CD8-positive, alpha-beta memory T cell (primary cell): ENCODE measurements around the gene FNDC8. TPM values are rescaled to one million over a fixed set of nuclear protein-coding genes. Genes with fewer than 3 reads are reported as not detected.

Experiments used
- CTCF ChIA-PET: fragments of 350-600 bp; sonication (Branson Sonifier 250); formaldehyde crosslinking; loops from one replicate; lab custom pipeline; 2021; ENCODE audit warnings: antibody characterized with exemption; lab: Charles Lee
- POLR2A ChIA-PET: fragments of 350-600 bp; sonication (Branson Sonifier 250); formaldehyde crosslinking; loops from one replicate; lab custom pipeline; 2021; ENCODE audit warnings: antibody characterized with exemption; lab: Charles Lee
- DNase-seq, 5 donors: peaks; one replicate each; pipeline versions ENCODE4 v3.0.0 to v3.0.0-alpha.2; 2020 to 2022; ENCODE audit warnings: mixed read lengths in 1 of 5
- H3K27ac ChIP-seq: one replicate; pipeline ENCODE4 v1.7.0; 2013; ENCODE audit warnings: low read depth, mild to moderate bottlenecking, low read length, moderate library complexity
- H3K27me3 ChIP-seq: 2 replicates; pipeline ENCODE4 v1.7.0; 2013; ENCODE audit warnings: low read length, mild to moderate bottlenecking; ENCODE audit not compliant: insufficient read depth, poor library complexity, severe bottlenecking
- H3K36me3 ChIP-seq: 2 replicates; pipeline ENCODE4 v1.7.0; 2013; ENCODE audit warnings: mild to moderate bottlenecking, low read length, moderate library complexity; ENCODE audit not compliant: insufficient read depth
- H3K4me1 ChIP-seq: 2 replicates; pipeline ENCODE4 v1.7.0; 2013; ENCODE audit warnings: mild to moderate bottlenecking, low read length, moderate library complexity; ENCODE audit not compliant: insufficient read depth
- H3K4me3 ChIP-seq: 2 replicates; pipeline ENCODE4 v1.7.0; 2013; ENCODE audit warnings: mild to moderate bottlenecking, low read length
- H3K9me3 ChIP-seq: 2 replicates; pipeline ENCODE4 v1.7.0; 2013; ENCODE audit warnings: mild to moderate bottlenecking, low read length
- H3K27ac Mint-ChIP-seq, 8 donors: one replicate each; pipeline ENCODE4 v1.8.0; 2020 to 2021; ENCODE audit warnings: mixed read lengths in 8 of 8, mild to moderate bottlenecking in 6 of 8, inconsistent platforms in 3 of 8, moderate library complexity in 3 of 8
- H3K27me3 Mint-ChIP-seq, 2 donors: one replicate each; pipeline ENCODE4 v1.8.0; 2020 to 2021; ENCODE audit warnings: mixed read lengths in 2 of 2, mild to moderate bottlenecking in 1 of 2, moderate library complexity in 1 of 2
- H3K36me3 Mint-ChIP-seq, 3 donors: one replicate each; pipeline ENCODE4 v1.8.0; 2020 to 2021; ENCODE audit warnings: mixed read lengths in 3 of 3, inconsistent platforms in 1 of 3, mild to moderate bottlenecking in 1 of 3
- H3K4me1 Mint-ChIP-seq, 3 donors: one replicate each; pipeline ENCODE4 v1.8.0; 2020 to 2021; ENCODE audit warnings: mixed read lengths in 3 of 3, inconsistent platforms in 1 of 3, mild to moderate bottlenecking in 1 of 3
- H3K4me3 Mint-ChIP-seq, 7 donors: one replicate each; pipeline ENCODE4 v1.8.0; 2020 to 2021; ENCODE audit warnings: mixed read lengths in 7 of 7, mild to moderate bottlenecking in 6 of 7, moderate library complexity in 4 of 7, inconsistent platforms in 2 of 7
- H3K9me3 Mint-ChIP-seq, 5 donors: one replicate each; pipeline ENCODE4 v1.8.0; 2020 to 2022; ENCODE audit warnings: mixed read lengths in 5 of 5, mild to moderate bottlenecking in 3 of 5, moderate library complexity in 2 of 5, inconsistent platforms in 1 of 5
- polyA plus RNA-seq: library from polyadenylated mRNA; unstranded; fragments of 300-500 nt; fragmentation: Illumina TruSeq; gene quantifications from one replicate; pipeline ENCODE4 v1.2.3, GENCODE V29; 2021
- total RNA-seq, 2 experiments: library from RNA; stranded (reverse); gene quantifications; one replicate each; pipeline ENCODE4 v1.2.3, GENCODE V29; 2021

The FNDC8 gene
- total and polyA plus RNA-seq, 3 experiments from 2014 or later, result 0.15 to 0.16 TPM; not detected in 1

GRCh38 chr17:35080536-35080935 lies 40.9 kb upstream of the FNDC8 start:
- no peak overlapping the region for H3K4me3 ChIP-seq
- H3K4me1 ChIP-seq, result peaks cover 36% of the 10 kb centered on the region
- no peaks in the 10 kb centered on the region for H3K27me3 ChIP-seq
- ChIA-PET CTCF (no interaction called here), POLR2A (interaction anchor here (0.5 kb wide), 1 partner anchor 121 kb away, joined by 4 read pairs; no protein-coding TSS in a partner anchor)
- no peaks in the 10 kb centered on the region for H3K36me3 ChIP-seq
- DNase-seq, result no peak
- H3K9me3 Mint-ChIP-seq, result no peaks in the 10 kb centered on the region
- H3K4me1 Mint-ChIP-seq, result peaks cover 58 to 77% (median 72%) of the 10 kb centered on the region in 3 donors
- peak overlapping the region; percentile 0 to 73 (median 30) for H3K27ac Mint-ChIP-seq
- H3K36me3 Mint-ChIP-seq, result peaks cover 0 to 8% (median 0%) of the 10 kb centered on the region in 3 donors
- H3K9me3 ChIP-seq, result no peaks in the 10 kb centered on the region
- no peak overlapping the region for H3K27ac ChIP-seq
- no peaks in the 10 kb centered on the region for H3K27me3 Mint-ChIP-seq
- peak overlapping the region in 3 of 7 donors; percentile 14 to 39 (median 15) for H3K4me3 Mint-ChIP-seq

DNA sequence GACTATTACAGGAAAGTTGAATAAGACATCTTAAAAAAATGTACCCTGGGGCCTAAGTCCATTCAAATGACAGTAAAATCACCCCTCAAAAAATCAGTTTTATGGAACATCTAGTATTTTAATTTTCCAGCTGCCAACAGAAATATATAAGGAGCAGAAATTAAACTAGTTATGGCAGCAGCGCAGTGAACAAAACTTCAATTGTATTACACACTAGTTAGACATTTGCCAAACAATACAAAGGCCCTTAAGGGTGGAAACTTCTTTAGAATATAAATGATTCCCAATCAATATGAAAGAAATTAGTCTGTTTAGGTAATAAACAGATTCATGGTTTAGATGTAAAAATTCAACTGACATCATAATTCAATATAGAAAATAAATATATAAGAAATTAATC lies 39.8 kb upstream of the FNDC8 start:
- ChIA-PET CTCF (interaction anchor here (1.0 to 3.1 kb wide), 3 partner anchors 8 to 26 kb away, joined by 3 to 14 read pairs (median 3); partner anchors contain the start of gene RFFL), POLR2A (interaction anchor here (0.6 kb wide), 1 partner anchor 17 kb away, joined by 11 read pairs; no protein-coding TSS in a partner anchor)
- Histone ChIP-seq H3K27ac (no peak overlapping the region), H3K4me3 (no peak overlapping the region), H3K27me3 (no peaks in the 10 kb centered on the region), H3K4me1 (peaks cover 45% of the 10 kb centered on the region), H3K9me3 (no peaks in the 10 kb centered on the region), H3K36me3 (no peaks in the 10 kb centered on the region)
- Mint-ChIP-seq H3K27ac (peak overlapping the region in 5 of 8 donors; percentile 27 to 70 (median 58)), H3K4me1 (peaks cover 67 to 84% (median 78%) of the 10 kb centered on the region in 3 donors), H3K4me3 (no peak overlapping the region), H3K27me3 (no peaks in the 10 kb centered on the region), H3K9me3 (no peaks in the 10 kb centered on the region), H3K36me3 (peaks cover 0 to 7% (median 0%) of the 10 kb centered on the region in 3 donors)
- DNase-seq, result no peak

GRCh38 chr17:35082073-35082657 lies 39.2 kb upstream of the FNDC8 start:
- peaks cover 50% of the 10 kb centered on the region for H3K4me1 ChIP-seq
- Mint-ChIP-seq H3K27ac (peak overlapping the region; percentile 40 to 98 (median 92)), H3K9me3 (no peaks in the 10 kb centered on the region), H3K27me3 (no peaks in the 10 kb centered on the region), H3K36me3 (peaks cover 0 to 7% (median 0%) of the 10 kb centered on the region in 3 donors), H3K4me3 (peak overlapping the region in 6 of 7 donors; percentile 43 to 81 (median 56)), H3K4me1 (peaks cover 69 to 84% (median 79%) of the 10 kb centered on the region in 3 donors)
- no peak for DNase-seq
- CTCF ChIA-PET, result interaction anchor here (1.0 to 3.1 kb wide), 3 partner anchors 9 to 26 kb away, joined by 3 to 14 read pairs (median 3); partner anchors contain the start of gene RFFL
- POLR2A ChIA-PET, result interaction anchor here (0.6 kb wide), 1 partner anchor 18 kb away, joined by 11 read pairs; no protein-coding TSS in a partner anchor
- no peak overlapping the region for H3K27ac ChIP-seq
- H3K9me3 ChIP-seq, result no peaks in the 10 kb centered on the region
- H3K36me3 ChIP-seq, result no peaks in the 10 kb centered on the region
- H3K27me3 ChIP-seq, result no peaks in the 10 kb centered on the region
- no peak overlapping the region for H3K4me3 ChIP-seq

- Histone ChIP-seq H3K36me3 (no peaks in the 10 kb centered on the region), H3K27me3 (no peaks in the 10 kb centered on the region), H3K27ac (no peak overlapping the region), H3K9me3 (no peaks in the 10 kb centered on the region), H3K4me3 (no peak overlapping the region), H3K4me1 (peaks cover 54% of the 10 kb centered on the region)
- H3K4me1 Mint-ChIP-seq, result peaks cover 72 to 84% (median 79%) of the 10 kb centered on the region in 3 donors
- H3K27ac Mint-ChIP-seq, result peak overlapping the region; percentile 40 to 93 (median 71)
- H3K9me3 Mint-ChIP-seq, result no peaks in the 10 kb centered on the region
- H3K4me3 Mint-ChIP-seq, result peak overlapping the region in 3 of 7 donors; percentile 23 to 37 (median 28)
- no peaks in the 10 kb centered on the region for H3K27me3 Mint-ChIP-seq
- CTCF ChIA-PET, result interaction anchor here (1.1 to 3.1 kb wide), 2 partner anchors 19 to 37 kb away, joined by 3 to 14 read pairs; partner anchors contain the start of genes RAD51D and RFFL
- H3K36me3 Mint-ChIP-seq, result peaks cover 0 to 11% (median 0%) of the 10 kb centered on the region in 3 donors
- POLR2A ChIA-PET, result no interaction called here
- DNase-seq, result no peak
Observed at GRCh38 chr17:35083071-35083470, 38.3 kb upstream of the FNDC8 start.

DNA sequence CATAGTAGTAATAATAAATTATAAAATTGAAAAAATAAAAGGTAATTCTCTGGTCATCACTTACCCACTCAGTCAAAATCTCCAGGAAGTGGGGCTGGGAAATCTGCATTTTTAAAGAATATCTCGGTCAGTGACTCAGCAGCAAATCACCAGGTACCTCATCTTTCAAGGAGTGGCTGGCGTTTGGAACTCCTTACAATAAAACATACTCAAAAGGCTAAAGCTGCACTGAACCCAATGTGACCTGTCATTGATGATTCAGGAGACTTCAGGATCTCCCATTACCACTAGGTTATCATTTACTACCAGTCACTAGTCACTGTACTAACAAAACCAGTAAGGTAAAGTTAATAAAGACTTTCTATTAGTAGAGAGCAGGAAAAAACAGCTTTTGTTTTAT lies 36.4 kb upstream of the FNDC8 start:
- H3K27me3 Mint-ChIP-seq, result no peaks in the 10 kb centered on the region
- H3K27ac Mint-ChIP-seq, result peak overlapping the region in 7 of 8 donors; percentile 37 to 98 (median 77)
- Histone ChIP-seq H3K27me3 (no peaks in the 10 kb centered on the region), H3K27ac (no peak overlapping the region), H3K4me1 (peaks cover 58% of the 10 kb centered on the region), H3K4me3 (no peak overlapping the region), H3K9me3 (no peaks in the 10 kb centered on the region), H3K36me3 (no peaks in the 10 kb centered on the region)
- CTCF ChIA-PET, result no interaction called here
- H3K4me3 Mint-ChIP-seq, result peak overlapping the region in 4 of 7 donors; percentile 9 to 67 (median 50)
- POLR2A ChIA-PET, result interaction anchor here (1.1 kb wide), 1 partner anchor 12 kb away, joined by 3 read pairs; no protein-coding TSS in a partner anchor
- H3K9me3 Mint-ChIP-seq, result no peaks in the 10 kb centered on the region
- peaks cover 70 to 79% (median 77%) of the 10 kb centered on the region in 3 donors for H3K4me1 Mint-ChIP-seq
- no peak for DNase-seq
- peaks cover 0 to 18% (median 0%) of the 10 kb centered on the region in 3 donors for H3K36me3 Mint-ChIP-seq

DNA sequence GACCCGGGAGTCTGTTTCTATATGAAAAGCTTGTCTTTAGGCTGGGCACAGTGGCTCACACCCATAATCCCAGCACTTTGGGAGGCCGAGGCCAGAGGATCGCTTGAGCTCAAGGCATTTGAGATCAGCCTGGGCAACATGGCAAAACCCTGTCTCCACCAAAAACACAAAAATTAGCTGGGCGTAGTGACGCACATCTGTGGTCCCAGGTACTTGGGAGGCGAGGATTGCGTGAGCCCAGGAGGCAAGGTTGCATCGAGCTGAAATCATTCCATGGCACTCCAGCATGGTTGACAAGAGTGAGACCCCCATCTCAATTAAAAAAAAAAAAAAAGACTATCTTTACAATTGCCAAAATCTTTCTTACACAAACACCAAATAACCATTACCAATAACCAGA lies 35.3 kb upstream of the FNDC8 start:
- Mint-ChIP-seq H3K4me3 (peak overlapping the region; percentile 6 to 98 (median 95)), H3K4me1 (peaks cover 63 to 76% (median 69%) of the 10 kb centered on the region in 3 donors), H3K27me3 (no peaks in the 10 kb centered on the region), H3K9me3 (no peaks in the 10 kb centered on the region), H3K36me3 (peaks cover 0 to 18% (median 0%) of the 10 kb centered on the region in 3 donors), H3K27ac (peak overlapping the region in 7 of 8 donors; percentile 9 to 99 (median 94))
- no peaks in the 10 kb centered on the region for H3K36me3 ChIP-seq
- POLR2A ChIA-PET, result no interaction called here
- H3K4me1 ChIP-seq, result peaks cover 50% of the 10 kb centered on the region
- H3K9me3 ChIP-seq, result no peaks in the 10 kb centered on the region
- H3K4me3 ChIP-seq, result no peak overlapping the region
- DNase-seq, result no peak
- no peaks in the 10 kb centered on the region for H3K27me3 ChIP-seq
- H3K27ac ChIP-seq, result no peak overlapping the region
- CTCF ChIA-PET, result interaction anchor here (0.9 to 2.6 kb wide), 2 partner anchors 22 to 91 kb away, joined by 3 to 5 read pairs; partner anchors contain the start of gene RFFL

GRCh38 chr17:35086931-35087573 lies 34.4 kb upstream of the FNDC8 start:
- Mint-ChIP-seq H3K9me3 (no peaks in the 10 kb centered on the region), H3K27ac (peak overlapping the region; percentile 94 to 99 (median 98)), H3K36me3 (peaks cover 0 to 18% (median 0%) of the 10 kb centered on the region in 3 donors), H3K4me1 (peaks cover 56 to 69% (median 63%) of the 10 kb centered on the region in 3 donors), H3K4me3 (peak overlapping the region; percentile 95 to 98 (median 97)), H3K27me3 (no peaks in the 10 kb centered on the region)
- DNase-seq, result no peak
- no peaks in the 10 kb centered on the region for H3K9me3 ChIP-seq
- ChIA-PET POLR2A (interaction anchor here (1.3 kb wide), 1 partner anchor 10 kb away, joined by 7 read pairs; no protein-coding TSS in a partner anchor), CTCF (interaction anchor here (1.2 to 2.6 kb wide), 3 partner anchors 23 to 89 kb away, joined by 3 to 5 read pairs (median 4); partner anchors contain the start of genes RAD51D and RFFL)
- H3K27ac ChIP-seq, result peak overlapping the region; percentile 90
- H3K4me1 ChIP-seq, result peaks cover 43% of the 10 kb centered on the region
- H3K4me3 ChIP-seq, result peak overlapping the region; percentile 89
- H3K27me3 ChIP-seq, result no peaks in the 10 kb centered on the region
- no peaks in the 10 kb centered on the region for H3K36me3 ChIP-seq
